Tibial nerve (tissue), 3 donors: ENCODE results near the gene TAF1.
A peak's percentile ranks its signal among the peaks of the same experiment; 100 is the strongest.

Source experiments
- EP300 ChIP-seq, 2 donors: sonication (generic); formaldehyde crosslinking; IDR thresholded peaks; one replicate each; pipeline ENCODE4 v1.6.1; 2017; ENCODE audit warnings: antibody characterized with exemption in 2 of 2, mild to moderate bottlenecking in 1 of 2
- POLR2A ChIP-seq, 2 donors: fragments of 450-650 bp; IDR thresholded peaks; one replicate each; pipeline ENCODE4 v1.6.1; 2017; ENCODE audit warnings: antibody characterized with exemption in 2 of 2, mild to moderate bottlenecking in 2 of 2, moderate library complexity in 2 of 2

- TF ChIP-seq POLR2A (IDR thresholded peaks at IDR 0.05) (no peak), EP300 (IDR thresholded peaks at IDR 0.05) (peak in 1 of 2 donors; percentile 10)
Observed at GRCh38 chrX:71439896-71440295, 73.7 kb downstream of the TAF1 start.
